Measurements from ENCODE around the gene NKAPL.
"Not testable (repeated sequence)": the region's sequence is repeated elsewhere in the genome, so short reads cannot be mapped to it uniquely, and the experiment has no call there.

NKAPL gene

GRCh38 chr6:28248916-28249315 is 10.2 kb upstream of the NKAPL start:
- DNase-seq, result no peak

DNA sequence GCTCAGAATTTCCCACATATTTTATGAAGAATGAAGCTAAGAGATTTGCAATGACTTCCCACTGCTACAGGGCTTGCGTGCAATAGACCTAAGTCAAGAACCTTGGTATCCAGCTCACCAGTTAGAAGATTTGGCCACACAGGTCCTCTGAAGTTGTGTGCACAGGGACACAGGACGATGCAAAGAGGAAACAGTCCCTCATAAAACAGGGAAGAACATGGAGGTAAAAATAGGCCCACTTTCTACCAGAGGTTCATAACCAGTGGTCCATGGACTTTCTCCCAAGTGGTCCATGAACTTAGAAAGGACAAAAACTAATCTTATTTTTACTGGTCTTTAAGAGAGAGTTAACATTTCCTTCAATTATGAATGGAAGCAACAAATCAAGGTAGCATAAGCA is 8.3 kb upstream of the NKAPL start:
- DNase-seq, result no peak

DNA sequence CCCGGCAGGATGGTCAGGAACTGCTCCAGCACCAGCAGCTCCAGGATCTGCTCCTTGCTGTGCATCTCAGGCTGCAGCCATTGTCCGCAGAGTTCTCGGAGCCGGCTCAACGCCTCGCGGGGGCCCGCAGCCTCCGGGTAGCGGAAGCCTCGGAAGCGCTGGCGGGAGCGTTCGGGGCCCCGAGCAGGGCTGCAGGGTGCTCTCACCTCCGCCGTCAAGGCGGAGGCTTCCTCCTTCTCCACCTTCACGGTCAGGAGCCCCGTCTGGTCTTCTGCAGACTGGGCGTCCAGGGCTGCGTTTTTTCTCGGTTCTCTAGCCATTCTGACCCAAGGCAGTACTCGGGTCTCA is 7.5 kb upstream of the NKAPL start:
- DNase-seq, result no peak

DNA sequence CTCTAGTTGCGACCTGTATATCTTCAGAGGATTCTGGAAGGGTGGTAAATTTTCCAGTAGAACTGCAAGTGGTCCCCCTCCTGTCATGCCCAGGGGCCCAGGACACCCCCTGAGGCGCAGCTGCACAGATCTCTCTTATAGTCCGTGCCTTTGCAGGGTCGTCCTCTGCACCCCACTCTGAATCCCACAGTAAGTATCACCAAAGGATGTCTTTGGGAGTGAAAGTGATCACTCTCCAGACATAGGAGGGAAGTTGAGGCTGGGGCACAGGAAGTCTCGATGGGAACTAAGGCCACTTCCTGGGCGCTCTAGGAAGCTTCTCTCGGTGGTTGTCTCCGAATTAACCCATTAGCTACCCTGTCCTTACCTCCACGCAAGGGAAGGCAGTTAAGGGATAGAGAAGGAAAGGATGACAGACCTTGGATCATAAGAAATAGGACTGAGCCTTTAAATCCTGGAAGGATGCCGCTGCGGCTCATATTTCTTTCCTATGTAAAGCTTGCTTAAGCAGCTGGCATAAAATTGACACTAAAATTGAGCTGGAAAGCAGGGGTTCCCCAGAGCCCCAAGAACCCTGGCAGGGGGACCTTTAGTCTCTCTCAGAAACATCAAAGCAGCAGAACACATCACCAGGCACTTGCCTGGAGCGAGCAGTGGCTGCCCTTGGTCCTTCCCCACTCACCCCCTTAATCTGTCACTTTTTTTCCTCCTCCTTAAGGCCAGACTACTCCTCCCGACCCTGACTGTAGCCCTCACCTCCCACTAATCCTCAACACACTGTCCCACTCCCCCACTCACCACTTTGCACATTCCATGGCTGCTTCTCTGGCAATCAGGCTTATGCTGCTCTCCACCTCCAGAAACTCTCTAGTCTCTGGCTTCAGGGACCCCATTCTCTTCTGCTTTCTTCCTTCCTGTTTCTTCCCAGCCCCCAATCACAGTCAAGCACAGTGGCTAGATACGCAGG is 6.8 kb upstream of the NKAPL start, which contains the start of gene ZKSCAN4:
Gene ZKSCAN4, minus strand, starts transcription at position 261 of the 967 bp plus-strand sequence. CDS start 289 bp downstream, outside the sequence.
- peak; percentile 81 for DNase-seq

DNA sequence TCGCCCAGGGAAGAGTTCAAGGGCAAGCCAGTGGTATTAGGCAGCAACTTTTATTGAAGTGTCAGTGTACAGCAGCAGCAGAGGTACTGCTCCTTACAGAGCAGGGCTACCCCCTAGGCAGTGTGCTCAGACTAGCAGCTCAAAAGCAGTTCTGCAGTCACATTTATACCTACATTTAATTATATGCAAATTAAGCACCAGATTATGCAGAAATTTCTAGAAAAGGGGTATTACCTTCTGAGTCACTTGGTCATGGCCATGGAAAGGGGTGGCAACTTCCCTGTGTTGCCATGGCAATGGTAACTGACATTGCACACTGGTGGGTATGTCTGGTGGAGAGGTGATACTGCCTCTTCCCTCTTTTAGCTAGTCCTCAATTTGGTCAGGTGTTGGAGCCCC is 5.0 kb upstream of the NKAPL start:
- no peak for DNase-seq

DNA sequence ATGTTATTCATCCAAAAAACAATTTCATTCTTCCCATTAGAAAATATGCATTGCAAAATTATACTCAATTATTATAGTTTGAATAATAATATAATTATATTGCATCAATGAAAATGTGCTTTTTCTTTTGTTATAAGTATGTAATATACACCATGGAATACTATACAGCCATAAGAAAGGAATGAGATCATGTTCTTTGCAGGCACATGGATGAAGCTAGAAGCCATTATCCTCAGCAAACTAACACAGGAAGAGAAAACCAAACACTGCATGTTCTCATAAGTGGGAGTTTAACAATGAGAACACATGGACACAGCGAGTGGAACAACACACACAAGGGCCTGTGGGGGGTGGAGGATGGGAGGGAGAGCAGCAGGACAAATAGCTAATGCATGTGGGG is 2.1 kb upstream of the NKAPL start:
- DNase-seq, result no peak

DNA sequence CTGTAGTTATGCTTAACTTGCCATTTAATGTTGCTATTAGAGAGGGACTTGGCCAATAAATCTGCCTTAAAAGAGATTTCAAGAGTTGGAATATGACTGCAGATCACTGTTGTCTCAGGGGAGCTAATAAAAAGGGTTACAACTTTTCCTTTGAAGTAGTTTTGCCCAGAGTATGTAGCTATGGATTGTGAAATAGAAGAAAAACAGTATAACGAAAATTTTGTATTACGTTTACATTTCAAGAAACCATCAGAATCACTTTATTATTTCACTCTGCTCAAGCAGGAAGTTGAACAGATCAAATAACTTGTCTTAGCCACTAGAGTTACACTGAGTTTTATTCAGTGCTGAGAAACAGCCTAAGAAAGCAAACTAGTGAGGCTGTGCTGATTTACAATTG is 4.8 kb downstream of the NKAPL start:
- no peak for DNase-seq

GRCh38 chr6:28264834-28265401 is 5.8 kb downstream of the NKAPL start:
- no peak for DNase-seq

- DNase-seq, result no peak
These were observed 7.5 kb downstream of the NKAPL start for GRCh38 chr6:28266563-28266961.

- DNase-seq, result peak; percentile 72
These were observed 8.0 kb downstream of the NKAPL start, which contains the start of gene ZSCAN26 for GRCh38 chr6:28266962-28267694. Gene ZSCAN26, plus strand, starts transcription at chr6:28267143. Its CDS starts 4,777 bp downstream, at chr6:28271920.

GRCh38 chr6:28267695-28268059 is 8.6 kb downstream of the NKAPL start:
- no peak for DNase-seq

DNA sequence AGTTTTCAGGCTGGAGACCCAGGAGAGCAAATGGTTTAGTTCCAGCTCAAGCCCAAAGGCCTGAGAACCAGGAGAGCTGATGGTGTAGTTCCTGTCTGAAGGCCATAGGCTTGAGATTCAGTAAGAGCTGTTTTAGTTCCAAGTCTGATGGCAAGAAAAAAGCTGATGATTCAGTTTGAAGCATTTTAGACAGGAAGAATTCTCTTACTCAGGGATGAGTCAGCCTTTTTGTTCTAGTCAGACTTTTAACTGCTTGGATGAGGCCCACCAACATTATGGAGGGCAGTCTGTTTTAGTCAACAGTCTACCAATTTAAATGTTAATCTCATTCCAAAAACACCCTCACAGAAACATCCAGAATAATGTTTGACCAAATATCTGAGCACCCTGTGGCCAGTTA is 10.4 kb downstream of the NKAPL start:
- DNase-seq, result no peak

GRCh38 chr6:28274888-28275287 is 15.8 kb downstream of the NKAPL start:
- DNase-seq, result no peak

DNA sequence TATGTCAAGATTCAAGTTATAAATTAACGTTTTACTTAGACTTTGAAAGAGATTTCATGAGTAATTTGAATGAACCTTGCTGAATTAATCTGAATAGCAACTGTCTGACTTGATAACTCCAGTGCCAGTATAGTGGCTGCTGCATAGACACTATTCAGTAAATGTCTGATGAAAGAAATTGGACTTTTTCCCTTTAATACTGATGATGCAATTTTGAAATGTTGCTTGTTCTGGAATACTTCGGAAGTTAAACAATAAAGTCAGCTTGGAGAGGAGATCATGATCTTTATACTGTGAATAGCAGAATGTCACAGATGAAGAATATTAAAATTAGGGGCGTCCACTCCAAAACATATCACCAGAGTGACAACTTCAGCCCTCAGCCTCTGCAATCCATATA is 18.6 kb downstream of the NKAPL start:
- DNase-seq, result no peak

DNA sequence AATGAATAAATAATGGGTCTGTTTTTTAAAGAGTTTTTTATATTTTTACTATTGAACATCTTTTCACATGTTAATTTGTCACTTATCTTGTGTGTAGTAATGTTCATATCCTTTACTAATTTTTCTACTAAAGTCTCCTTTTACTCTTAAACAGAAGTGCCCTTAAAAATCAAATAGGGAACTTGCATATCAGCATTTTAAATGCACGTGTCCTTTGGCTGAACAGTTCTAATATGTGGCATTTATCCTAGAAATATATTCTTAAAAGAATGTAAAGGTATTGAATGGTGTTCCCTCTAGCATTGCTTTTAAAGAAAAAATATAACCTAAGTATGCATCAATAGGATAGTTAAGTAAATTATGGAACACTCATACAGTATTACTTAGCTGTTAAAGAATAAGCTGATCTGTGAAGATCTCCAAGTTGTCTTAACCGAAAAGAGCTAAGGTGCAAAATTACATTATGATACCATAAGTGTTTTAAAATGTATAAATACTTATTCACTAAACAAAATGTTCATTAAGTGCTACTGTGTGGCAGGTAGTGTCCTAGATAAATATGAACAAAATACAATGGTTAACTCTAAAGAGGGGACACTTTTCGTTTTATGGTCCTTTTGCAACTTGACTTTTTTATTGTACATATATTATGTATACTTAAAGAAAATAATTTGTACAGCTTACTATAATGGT is 21.6 kb downstream of the NKAPL start:
- DNase-seq, result no peak

GRCh38 chr6:28281288-28282064 is 22.4 kb downstream of the NKAPL start, which contains the start of gene PGBD1:
Gene PGBD1, plus strand, starts transcription at chr6:28281572. Its CDS starts 2,242 bp downstream, at chr6:28283814.
- DNase-seq, result peak; percentile 84

DNA sequence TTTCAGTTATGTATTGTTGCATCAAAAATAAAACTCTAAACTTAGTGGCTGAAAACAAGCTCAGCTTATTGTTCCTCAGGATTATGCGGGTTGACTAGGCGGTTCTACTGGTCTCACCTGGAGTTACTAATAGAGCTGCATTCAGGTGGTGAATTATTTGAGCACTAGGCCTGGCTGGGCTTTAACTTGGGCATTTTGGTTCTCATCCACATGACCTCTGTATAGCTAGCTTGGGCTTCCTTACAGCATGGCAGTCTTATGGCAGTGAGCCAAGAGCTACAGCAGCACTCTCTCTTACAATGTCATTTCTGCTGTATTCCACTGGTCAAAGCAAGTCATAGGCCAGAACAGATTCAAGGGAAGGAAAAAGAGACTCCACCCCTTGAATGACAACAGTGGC is 23.8 kb downstream of the NKAPL start:
- DNase-seq, result no peak

- no peak for DNase-seq
These were observed 32.5 kb downstream of the NKAPL start for GRCh38 chr6:28291573-28291972.

GRCh38 chr6:28295326-28295725 is 36.2 kb downstream of the NKAPL start:
- no peak for DNase-seq

DNA sequence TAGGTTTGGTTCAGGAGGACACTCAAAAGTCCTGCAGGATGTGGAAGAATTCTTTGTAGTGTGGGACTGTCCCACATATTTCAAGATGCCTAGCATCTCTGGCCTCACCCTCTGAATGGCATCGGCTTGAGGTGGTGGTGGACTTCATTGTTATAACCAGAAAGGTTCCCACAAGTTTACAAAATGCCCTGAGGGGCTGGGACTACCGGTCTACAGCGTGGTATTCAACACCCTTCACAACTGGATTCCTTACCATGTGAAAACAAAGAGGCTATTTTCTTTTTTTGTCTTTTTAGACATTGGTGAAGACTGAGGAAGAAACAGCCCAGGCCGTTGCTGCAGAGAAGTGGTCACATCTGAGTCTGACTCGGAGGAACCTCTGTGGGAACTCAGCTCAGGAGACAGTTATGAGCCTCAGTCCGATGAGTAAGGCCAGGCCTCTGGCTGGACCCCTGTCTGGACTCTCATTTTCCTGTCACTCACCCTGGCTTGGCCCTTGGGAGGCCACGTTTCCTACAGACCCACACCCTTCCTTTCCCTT is 37.5 kb downstream of the NKAPL start:
- no peak for DNase-seq

- no peak for DNase-seq
These were observed 44.5 kb downstream of the NKAPL start for GRCh38 chr6:28303570-28303969.

DNA sequence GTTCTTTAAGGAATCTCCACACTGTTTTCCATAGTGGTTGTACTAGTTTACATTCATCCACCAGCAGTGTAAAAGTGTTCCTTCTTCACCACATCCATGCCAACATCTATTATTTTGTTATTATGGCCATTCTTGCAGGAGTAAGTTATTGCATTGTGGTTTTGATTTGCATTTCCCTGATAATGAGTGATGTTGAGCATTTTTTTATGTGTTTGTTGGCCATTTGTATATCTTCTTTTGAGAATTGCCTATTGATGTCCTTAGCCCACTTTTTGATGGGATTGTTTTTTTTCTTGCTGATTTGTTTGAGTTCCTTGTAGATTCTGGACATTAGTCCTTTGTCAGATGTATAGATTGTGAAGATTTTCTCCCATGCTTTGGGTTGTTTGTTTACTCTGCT is 47.3 kb downstream of the NKAPL start:
- DNase-seq, result not testable (repeated sequence)
